ENCODE measurements around the gene S100A1. TPM values are rescaled to one million over a fixed set of nuclear protein-coding genes. Genes with fewer than 3 reads are reported as not detected.

S100A1 gene
- total and polyA plus RNA-seq, 2 experiments from 2014 or later: 7.6 TPM; not detected in 1

DNA sequence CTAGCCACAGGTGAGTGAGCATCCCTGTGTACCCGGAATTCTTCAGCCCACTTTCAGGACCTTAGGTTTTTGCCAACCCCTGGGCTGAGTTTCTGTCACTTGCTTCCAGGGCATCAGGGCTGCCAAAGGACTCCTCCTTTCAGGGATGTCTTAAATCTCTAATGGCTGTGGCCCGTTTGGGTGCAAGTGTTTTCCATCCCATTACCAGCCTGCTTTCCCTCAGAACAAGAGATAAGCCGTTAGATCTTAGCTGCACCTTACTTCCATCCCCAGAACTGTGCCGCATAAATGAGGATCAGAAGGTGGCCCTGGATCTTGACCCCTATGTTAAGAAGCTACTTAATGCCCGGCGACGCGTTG is 30.9 kb downstream of the S100A1 start:
- H3K27ac ChIP-seq: peak overlapping the region; percentile 93

DNA sequence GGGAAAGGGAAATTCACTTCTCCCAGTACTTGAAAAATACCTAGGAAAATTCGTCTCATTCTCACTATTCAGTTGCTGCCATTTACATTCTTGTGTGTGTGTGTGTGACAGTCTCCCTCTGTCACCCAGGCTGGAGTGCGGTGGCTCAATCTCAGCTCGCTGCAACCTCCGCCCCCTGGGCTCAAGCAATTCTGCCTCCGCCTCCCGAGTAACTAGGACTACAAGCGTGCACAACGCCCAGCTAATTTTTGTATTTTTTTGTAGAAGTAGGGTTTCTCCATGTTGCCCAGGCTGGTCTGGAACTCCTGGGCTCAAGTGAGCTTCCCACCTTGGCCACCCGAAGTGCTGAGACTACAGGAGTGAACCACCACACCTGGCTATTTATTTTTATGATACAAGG is 31.4 kb downstream of the S100A1 start:
- Histone ChIP-seq H3K4me3 (peak overlapping the region; percentile 79), H3K9me3 (ENCODE audit: low read depth) (no peaks in the 10 kb centered on the region), H3K4me1 (ENCODE audit: low read depth) (no peaks in the 10 kb centered on the region), H3K27me3 (no peaks in the 10 kb centered on the region), H3K36me3 (peaks cover 39% of the 10 kb centered on the region), H3K27ac (no peak overlapping the region)
- TF ChIP-seq, protein P1, sequence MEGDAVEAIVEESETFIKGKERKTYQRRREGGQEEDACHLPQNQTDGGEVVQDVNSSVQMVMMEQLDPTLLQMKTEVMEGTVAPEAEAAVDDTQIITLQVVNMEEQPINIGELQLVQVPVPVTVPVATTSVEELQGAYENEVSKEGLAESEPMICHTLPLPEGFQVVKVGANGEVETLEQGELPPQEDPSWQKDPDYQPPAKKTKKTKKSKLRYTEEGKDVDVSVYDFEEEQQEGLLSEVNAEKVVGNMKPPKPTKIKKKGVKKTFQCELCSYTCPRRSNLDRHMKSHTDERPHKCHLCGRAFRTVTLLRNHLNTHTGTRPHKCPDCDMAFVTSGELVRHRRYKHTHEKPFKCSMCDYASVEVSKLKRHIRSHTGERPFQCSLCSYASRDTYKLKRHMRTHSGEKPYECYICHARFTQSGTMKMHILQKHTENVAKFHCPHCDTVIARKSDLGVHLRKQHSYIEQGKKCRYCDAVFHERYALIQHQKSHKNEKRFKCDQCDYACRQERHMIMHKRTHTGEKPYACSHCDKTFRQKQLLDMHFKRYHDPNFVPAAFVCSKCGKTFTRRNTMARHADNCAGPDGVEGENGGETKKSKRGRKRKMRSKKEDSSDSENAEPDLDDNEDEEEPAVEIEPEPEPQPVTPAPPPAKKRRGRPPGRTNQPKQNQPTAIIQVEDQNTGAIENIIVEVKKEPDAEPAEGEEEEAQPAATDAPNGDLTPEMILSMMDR (IDR thresholded peaks at IDR 0.05; ENCODE audit: low read depth, low read length): no peak
- DNase-seq (ENCODE audit: low read depth in 1 of 2, low spot score in 1 of 2): no peak

More for the DNA sequence above, 30.9 kb downstream of the S100A1 start:
- Histone ChIP-seq H3K4me3 (peak overlapping the region; percentile 79), H3K36me3 (peaks cover 34% of the 10 kb centered on the region), H3K4me1 (ENCODE audit: low read depth) (no peaks in the 10 kb centered on the region), H3K9me3 (ENCODE audit: low read depth) (no peaks in the 10 kb centered on the region), H3K27me3 (no peaks in the 10 kb centered on the region)
- TF ChIP-seq, protein P1 (IDR thresholded peaks at IDR 0.05; ENCODE audit: low read depth, low read length): no peak
- DNase-seq (ENCODE audit: low read depth in 1 of 2, low spot score in 1 of 2): no peak

DNA sequence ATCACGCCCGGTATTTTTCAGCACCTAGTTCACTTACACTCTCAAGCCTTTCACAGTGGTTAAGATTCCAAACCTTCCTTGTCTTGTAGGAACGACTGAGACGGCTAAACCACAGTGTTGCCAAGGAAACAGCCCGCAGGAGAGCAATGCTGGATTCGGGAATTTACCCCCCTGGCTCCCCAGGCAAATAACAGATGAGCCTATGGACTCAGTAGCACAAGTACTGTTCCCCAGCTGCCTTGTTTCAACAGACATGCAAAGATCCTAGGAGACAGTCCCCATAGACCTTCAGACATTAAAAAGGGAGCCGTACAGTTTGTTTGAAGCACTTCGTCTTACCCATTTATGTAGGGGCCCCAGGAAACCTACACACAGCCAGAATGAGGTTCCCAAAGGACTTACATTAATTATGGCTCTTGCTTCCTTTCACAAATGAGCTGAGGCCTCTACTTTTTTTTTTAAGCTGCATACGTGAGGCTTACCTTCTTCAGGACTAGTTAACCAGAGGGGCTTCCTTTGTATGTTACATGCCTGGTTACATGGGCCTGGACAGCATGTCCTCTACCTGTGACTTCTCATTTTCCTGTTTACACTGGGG is 33.0 kb downstream of the S100A1 start:
- H3K4me1 ChIP-seq (ENCODE audit: low read depth): no peaks in the 10 kb centered on the region
- H3K27ac ChIP-seq: no peak overlapping the region
- TF ChIP-seq, protein P1 (IDR thresholded peaks at IDR 0.05; ENCODE audit: low read depth, low read length): no peak
- H3K27me3 ChIP-seq: no peaks in the 10 kb centered on the region
- H3K4me3 ChIP-seq: no peak overlapping the region
- no peaks in the 10 kb centered on the region for H3K9me3 ChIP-seq (ENCODE audit: low read depth)
- DNase-seq (ENCODE audit: low read depth in 1 of 2, low spot score in 1 of 2): no peak
- peaks cover 55% of the 10 kb centered on the region for H3K36me3 ChIP-seq

DNA sequence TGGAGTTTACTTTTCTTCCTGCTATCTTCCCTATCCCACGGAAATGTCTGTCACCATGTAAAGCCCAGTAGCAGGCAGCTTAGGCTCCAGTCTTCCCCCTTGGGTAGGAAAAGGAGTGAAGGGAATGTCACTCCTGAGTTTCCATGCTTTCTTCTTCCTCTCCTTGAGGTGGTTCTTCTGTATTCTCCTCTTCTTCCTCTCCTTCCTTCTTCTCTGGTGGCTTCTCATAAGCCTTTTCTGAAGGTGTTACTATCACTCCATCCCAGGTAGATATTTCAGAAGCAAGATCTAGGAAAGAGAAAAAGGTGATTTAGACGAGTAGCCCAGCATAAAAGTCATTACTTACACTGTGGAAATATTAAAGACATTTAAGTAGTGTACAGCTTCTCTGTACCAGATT is 34.0 kb downstream of the S100A1 start:
- H3K4me1 ChIP-seq (ENCODE audit: low read depth): no peaks in the 10 kb centered on the region
- no peak overlapping the region for H3K4me3 ChIP-seq
- TF ChIP-seq, protein P1 (IDR thresholded peaks at IDR 0.05; ENCODE audit: low read depth, low read length): no peak
- no peak for DNase-seq (ENCODE audit: low read depth in 1 of 2, low spot score in 1 of 2)
- peaks cover 66% of the 10 kb centered on the region for H3K36me3 ChIP-seq
- no peaks in the 10 kb centered on the region for H3K27me3 ChIP-seq
- no peaks in the 10 kb centered on the region for H3K9me3 ChIP-seq (ENCODE audit: low read depth)
- no peak overlapping the region for H3K27ac ChIP-seq

DNA sequence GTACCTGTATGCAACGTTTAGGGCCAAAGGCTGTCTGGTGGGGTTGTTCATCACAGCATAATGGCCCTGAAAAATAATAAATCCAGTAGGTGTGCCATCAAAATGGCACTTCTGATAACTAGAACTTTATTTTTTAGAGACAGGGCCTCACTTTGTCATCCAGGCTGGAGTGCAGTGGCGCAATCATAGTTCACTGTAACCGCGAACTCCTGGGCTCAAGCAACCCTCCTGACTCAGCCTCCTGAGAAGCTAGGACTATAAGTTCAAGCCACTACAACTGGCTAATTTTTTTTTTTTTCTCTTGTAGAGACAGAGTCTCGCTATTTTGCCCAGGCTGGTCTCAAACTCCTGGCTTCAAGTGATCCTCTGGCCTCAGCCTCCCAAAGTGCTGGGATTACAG is 35.0 kb downstream of the S100A1 start:
- Histone ChIP-seq H3K27ac (no peak overlapping the region), H3K4me3 (no peak overlapping the region)
- peak in 1 of 2 donors; percentile 63 for DNase-seq (ENCODE audit: low read depth in 1 of 2, low spot score in 1 of 2)

More for the DNA sequence above, 35.0 kb downstream of the S100A1 start:
- H3K4me1 ChIP-seq (ENCODE audit: low read depth): no peaks in the 10 kb centered on the region
- H3K36me3 ChIP-seq: peaks cover 75% of the 10 kb centered on the region
- H3K9me3 ChIP-seq (ENCODE audit: low read depth): no peaks in the 10 kb centered on the region
- no peaks in the 10 kb centered on the region for H3K27me3 ChIP-seq
- TF ChIP-seq, protein P1 (IDR thresholded peaks at IDR 0.05; ENCODE audit: low read depth, low read length): no peak

All from cardiac muscle cell (in vitro differentiated cells and primary cell).